Uterus (tissue), 2 donors: ENCODE measurements around the gene ANKRD12.

Experiments used
- POLR2A ChIP-seq, 2 donors: fragments of 450-650 bp; IDR thresholded peaks; one replicate each; pipeline ENCODE4 v1.6.1; 2016; ENCODE audit warnings: antibody characterized with exemption in 2 of 2, mild to moderate bottlenecking in 1 of 2, moderate library complexity in 1 of 2
- TF ChIP-seq, protein P1 (sequence below), 4 experiments: fragments of 200-600 bp in 2 of 4; fragments of 450-650 bp in 2 of 4; sonication (generic) in 2 of 4; IDR thresholded peaks; one replicate each; pipeline ENCODE4 v1.5.1; 2016 to 2019; ENCODE audit warnings: antibody characterized with exemption in 4 of 4, mild to moderate bottlenecking in 2 of 4, moderate library complexity in 1 of 4

DNA sequence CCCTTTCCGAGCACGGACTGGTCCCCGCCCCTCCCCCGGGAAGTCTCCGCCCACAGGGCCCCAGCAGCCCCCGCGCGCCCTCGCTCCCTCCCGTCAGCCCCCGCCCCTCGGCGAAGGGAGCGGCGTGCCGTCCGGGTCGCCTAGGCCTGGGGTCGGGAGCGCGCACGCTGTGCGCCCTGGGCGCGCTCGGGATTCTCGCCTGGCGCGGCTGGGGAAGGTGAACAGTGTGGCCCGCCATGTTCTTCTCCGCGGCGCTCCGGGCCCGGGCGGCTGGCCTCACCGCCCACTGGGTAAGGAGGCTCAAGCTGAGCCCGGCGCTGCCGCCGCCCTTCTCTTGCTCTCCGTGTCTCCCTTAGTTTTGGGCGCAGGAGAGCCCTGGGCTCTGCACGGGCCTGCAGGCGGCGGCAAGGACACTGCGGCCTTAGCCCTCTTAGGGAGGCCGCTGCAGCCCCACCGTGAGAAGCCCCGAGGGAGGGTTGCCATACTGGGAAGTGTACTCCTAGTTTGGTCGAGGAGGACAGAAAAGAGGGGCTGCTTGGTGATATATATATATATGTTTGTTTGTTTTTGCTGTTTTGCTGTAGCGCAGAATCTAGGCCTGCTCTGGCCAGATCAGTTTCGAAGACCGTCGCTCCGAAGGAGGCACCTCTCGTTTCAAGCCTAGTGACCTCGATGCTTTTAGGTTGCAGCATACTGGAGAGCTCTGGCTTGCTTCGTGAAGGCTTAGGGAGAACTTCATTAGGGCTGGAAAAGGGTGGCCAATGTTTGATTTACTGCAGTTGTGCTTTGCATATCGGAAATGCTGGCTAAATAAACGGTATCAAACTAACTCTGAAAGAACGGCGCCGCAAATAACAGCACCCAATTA is 33.8 kb upstream of the ANKRD12 start, which contains the start of gene NDUFV2:
- TF ChIP-seq, protein P1, sequence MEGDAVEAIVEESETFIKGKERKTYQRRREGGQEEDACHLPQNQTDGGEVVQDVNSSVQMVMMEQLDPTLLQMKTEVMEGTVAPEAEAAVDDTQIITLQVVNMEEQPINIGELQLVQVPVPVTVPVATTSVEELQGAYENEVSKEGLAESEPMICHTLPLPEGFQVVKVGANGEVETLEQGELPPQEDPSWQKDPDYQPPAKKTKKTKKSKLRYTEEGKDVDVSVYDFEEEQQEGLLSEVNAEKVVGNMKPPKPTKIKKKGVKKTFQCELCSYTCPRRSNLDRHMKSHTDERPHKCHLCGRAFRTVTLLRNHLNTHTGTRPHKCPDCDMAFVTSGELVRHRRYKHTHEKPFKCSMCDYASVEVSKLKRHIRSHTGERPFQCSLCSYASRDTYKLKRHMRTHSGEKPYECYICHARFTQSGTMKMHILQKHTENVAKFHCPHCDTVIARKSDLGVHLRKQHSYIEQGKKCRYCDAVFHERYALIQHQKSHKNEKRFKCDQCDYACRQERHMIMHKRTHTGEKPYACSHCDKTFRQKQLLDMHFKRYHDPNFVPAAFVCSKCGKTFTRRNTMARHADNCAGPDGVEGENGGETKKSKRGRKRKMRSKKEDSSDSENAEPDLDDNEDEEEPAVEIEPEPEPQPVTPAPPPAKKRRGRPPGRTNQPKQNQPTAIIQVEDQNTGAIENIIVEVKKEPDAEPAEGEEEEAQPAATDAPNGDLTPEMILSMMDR (IDR thresholded peaks at IDR 0.05), result peak; percentile 1 to 19 (median 3)
- peak; percentile 89 to 92 for TF ChIP-seq POLR2A (IDR thresholded peaks at IDR 0.05)
